GM19099 (cell line): ENCODE results near the gene RIPPLY2.

Experiments used
- POLR2A ChIP-seq: IDR thresholded peaks from 3 replicates; pipeline ENCODE4 v1.6.1; 2011; ENCODE audit warnings: low read depth; ENCODE audit not compliant: insufficient read length; ENCODE audit errors: extremely low read depth

The RIPPLY2 gene

DNA sequence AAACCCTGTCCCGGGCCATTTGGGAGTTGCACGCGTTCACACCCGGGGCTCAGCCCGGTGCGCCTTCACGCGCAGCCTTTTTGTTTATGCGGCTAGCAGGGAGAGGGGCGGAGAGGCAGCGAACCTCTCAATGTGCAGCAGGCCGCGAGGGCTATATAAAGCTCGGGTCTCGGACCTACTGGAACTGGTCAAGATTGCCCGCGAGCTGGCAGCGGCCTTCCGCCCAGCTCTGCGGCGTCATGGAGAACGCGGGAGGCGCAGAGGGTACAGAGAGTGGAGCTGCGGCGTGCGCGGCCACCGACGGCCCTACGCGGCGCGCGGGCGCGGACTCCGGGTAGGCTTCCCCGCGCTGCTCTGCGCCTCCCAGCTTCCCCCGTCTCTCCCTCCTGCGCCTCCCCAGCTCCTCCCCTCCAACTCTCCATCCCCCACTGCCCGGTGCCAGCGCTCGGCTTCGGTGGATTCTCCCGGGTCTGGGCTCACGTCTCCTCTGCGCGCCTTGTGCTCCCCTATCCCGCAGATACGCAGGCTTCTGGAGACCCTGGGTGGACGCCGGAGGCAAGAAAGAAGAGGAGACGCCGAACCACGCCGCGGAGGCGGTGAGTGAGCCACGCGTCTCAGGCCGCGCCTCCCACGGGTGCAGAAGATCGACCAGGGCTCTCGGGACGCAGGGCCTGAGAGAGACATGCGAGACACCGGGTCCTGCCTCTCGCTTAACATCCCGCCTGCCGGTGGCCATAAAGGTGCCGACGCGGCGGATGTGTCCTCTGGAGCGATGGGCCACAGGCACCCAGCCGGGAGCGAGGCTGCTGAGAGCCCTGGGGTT, at the start of gene RIPPLY2:
RIPPLY2 (plus strand) TSS at position 183 of the 823 bp plus-strand sequence; CDS start at position 240, 57 bp downstream.
- TF ChIP-seq POLR2A, result no peak

- TF ChIP-seq POLR2A, result no peak
These were observed 48.3 kb upstream of the RIPPLY2 start for GRCh38 chr6:83804886-83805285.

GRCh38 chr6:83808005-83808404, 45.2 kb upstream of the RIPPLY2 start:
- no peak for TF ChIP-seq POLR2A

GRCh38 chr6:83808926-83809325, 44.2 kb upstream of the RIPPLY2 start:
- no peak for TF ChIP-seq POLR2A

- TF ChIP-seq POLR2A, result no peak
These were observed 40.6 kb upstream of the RIPPLY2 start for GRCh38 chr6:83812595-83812994.

DNA sequence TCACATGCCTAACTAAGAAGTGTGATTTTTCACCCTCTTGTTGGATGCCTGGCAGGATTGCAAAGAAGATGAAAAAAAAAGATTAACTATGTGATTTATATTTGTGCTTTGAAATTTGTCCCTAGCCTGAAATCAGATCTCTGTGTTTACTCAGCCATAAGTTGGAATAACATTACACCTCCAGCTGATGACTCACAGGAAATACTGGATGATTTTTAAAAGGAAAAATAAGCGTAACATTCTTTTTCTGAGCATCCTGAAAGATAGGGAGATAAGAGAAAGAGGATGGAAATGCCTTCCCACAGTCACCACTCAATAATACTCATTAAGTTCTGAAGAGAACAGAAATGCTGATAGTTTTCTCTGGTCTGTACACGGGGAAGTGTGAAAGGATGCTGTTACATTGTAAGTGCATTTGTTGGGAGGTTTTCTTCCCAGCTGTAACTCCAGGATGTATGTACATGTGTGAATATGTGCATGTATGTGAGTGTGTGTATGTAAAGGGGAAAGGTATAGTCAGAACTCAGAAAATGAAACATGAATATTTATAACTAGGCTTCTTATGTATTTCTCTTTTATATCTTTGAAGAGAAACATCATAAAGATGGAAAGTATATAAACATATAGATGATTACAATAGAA, 37.4 kb upstream of the RIPPLY2 start:
- no peak for TF ChIP-seq POLR2A

DNA sequence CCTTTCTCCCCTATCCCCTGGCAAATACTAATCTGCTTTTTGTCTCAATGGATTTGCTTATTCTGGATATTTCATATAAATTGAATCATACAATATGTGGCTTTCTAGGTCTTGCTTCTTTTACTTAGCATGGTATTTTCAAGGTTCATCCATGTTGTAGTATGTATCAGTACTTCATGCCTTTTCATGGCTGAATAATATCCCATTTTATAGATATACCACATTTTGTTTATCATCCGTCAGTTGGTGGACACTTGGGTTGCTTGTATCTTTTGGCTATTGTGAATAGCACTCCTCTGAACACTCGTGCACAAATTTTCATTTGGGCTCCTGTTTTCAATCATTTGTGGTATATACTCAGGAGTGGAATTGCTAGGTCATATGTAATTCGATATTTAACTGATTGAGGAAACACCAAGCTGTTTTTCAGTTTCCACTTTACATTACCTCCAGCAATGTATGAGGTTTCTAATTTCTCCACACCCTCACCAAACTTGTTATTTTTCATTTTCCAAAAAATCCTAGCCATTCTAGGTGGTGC, 30.5 kb upstream of the RIPPLY2 start:
- TF ChIP-seq POLR2A, result no peak

GRCh38 chr6:83824388-83824801, 28.8 kb upstream of the RIPPLY2 start:
- no peak for TF ChIP-seq POLR2A

- no peak for TF ChIP-seq POLR2A
These were observed 28.3 kb upstream of the RIPPLY2 start for GRCh38 chr6:83824831-83825230.

DNA sequence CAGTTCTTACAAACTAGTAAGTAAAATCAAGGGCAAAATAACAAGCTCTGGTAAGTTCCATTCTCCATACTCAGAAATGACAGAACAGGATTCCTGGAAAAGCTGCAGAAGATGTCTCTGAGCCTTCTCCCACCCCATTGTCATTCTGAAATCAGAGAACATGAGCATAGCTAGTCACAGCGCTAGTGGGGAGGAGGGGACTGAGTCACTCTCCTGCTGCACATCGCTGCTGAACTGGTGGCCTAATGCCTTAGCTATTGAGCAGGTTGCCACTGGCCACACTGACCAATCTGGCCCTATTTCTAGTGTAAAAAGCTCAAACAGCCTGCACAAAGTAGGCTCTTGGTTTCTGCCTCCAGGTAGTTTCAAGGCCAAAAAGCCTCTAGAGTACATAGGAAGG, 26.1 kb upstream of the RIPPLY2 start:
- TF ChIP-seq POLR2A, result no peak

GRCh38 chr6:83838727-83839126, 14.4 kb upstream of the RIPPLY2 start:
- TF ChIP-seq POLR2A, result no peak

DNA sequence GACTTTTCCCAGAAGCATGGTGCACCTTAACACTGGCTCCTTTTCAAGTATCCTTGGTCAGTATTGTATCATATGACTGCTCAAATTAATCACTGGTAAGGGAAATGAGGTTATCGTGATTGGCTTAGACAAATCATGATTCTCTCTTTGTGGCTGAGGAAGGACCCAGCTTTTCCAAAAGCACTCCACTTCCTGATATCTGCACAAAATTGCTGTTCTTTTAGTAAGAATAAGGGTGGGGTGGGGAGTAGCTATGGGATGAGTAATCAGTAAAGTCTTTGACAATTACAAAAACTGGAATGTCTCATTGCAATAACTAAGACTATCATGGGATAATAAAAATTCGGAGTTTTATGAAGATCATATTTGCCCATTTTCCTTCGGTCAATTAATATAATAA, 9.0 kb upstream of the RIPPLY2 start:
- no peak for TF ChIP-seq POLR2A

DNA sequence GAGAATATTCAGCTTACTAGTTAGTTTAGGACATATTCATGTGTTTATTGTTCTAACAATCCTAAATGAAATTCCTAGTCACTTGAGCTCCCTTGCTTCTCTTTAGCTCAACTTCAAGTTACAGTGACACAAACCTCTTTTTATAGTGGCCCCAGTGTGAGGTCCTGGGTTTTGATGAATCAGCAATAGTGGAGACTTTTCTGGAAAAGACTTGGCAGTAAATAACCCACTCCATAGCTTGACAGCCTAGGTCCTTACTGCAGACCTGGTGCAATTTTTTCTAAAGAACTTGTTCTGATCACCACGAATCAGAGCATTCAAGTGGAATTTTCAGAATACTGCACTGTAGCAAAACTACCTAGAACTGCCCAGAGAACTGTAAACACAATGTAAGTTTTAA, 6.9 kb upstream of the RIPPLY2 start:
- no peak for TF ChIP-seq POLR2A

GRCh38 chr6:83847179-83847578, 6.0 kb upstream of the RIPPLY2 start:
- no peak for TF ChIP-seq POLR2A

GRCh38 chr6:83849127-83849526, 4.0 kb upstream of the RIPPLY2 start:
- no peak for TF ChIP-seq POLR2A

DNA sequence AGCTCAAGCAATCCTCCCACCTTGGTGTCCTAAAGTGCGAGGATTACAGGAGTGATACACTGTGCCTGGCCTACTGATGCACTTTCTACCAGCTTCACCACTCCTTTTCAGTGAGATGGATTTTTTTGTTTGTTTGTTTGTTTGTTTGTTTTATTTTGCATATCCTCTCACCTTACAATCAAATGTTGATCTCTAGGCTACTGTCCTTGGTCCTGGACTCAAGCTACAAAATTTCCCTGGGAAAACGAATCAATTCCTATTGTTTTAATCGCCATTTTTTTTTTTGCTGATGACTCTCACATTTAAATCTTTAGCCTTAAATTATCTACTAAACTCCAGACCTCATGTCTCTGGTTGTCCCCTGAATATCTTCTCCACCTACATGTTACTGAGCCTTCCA, 3.5 kb upstream of the RIPPLY2 start:
- no peak for TF ChIP-seq POLR2A
